HepG2 (cell line): Measurements from ENCODE around the gene SEPTIN10. TPM values are rescaled to one million over a fixed set of nuclear protein-coding genes. Genes with fewer than 3 reads are reported as not detected.

Experiments
- ATAC-seq: fragments of 200-7000 bp; cut with Tn5 transposase; 3 replicates; pipeline ENCODE4 v1.9.1; 2020; ENCODE audit warnings: mild to moderate bottlenecking, moderate library complexity
- BruUV-seq: library from RNA; stranded (reverse); fragments of 400-500 nt; replicated peaks from 2 replicates; lab custom pipeline; 2021; lab: Mats Ljungman, UMichigan
- CTCF ChIA-PET: fragments of 300-600 bp; formaldehyde crosslinking; extraction: SDS; loops from one replicate; lab custom pipeline; 2021; ENCODE audit warnings: low total read pairs, inconsistent platforms, low intra/inter-chr PET ratio; lab: Yijun Ruan, JAX
- POLR2A ChIA-PET: fragments of 350-600 bp; sonication (Branson Sonifier 250); formaldehyde crosslinking; loops from one replicate; lab custom pipeline; 2020; ENCODE audit warnings: antibody characterized with exemption, inconsistent platforms; lab: Yijun Ruan, JAX
- DNase-seq: peaks from one replicate; pipeline ENCODE4 v3.0.0-alpha.2; 2015; ENCODE audit warnings: low spot score
- FAIRE-seq: peaks from 3 replicates; lab custom pipeline; 2011; peaks lifted over from hg19 to GRCh38; lab: Jason Lieb, UNC
- H2AFZ ChIP-seq: one replicate; pipeline ENCODE4 v1.6.1; 2011; ENCODE audit warnings: low read length, inconsistent platforms
- H3K27ac ChIP-seq: fragments of 300-600 bp; 3 replicates; pipeline ENCODE4 v1.8.0; 2011; ENCODE audit warnings: mixed run types, mild to moderate bottlenecking, mixed read lengths, low read length, inconsistent platforms; ENCODE audit not compliant: insufficient read depth; ENCODE audit errors: extremely low read length
- H3K27me3 ChIP-seq, 2 experiments: fragments of 200-600 bp in 1 of 2; 2 replicates in 1 of 2; 3 replicates in 1 of 2; pipeline versions ENCODE4 v1.6.0 to v1.8.0; 2011; ENCODE audit warnings: low read length in 2 of 2, mild to moderate bottlenecking in 2 of 2, moderate library complexity in 2 of 2, inconsistent platforms in 1 of 2; ENCODE audit not compliant: insufficient read depth in 2 of 2, control insufficient read depth in 1 of 2
- H3K36me3 ChIP-seq, 2 experiments: fragments of 200-600 bp in 1 of 2; replicated peaks in 1 of 2; 2 replicates in 1 of 2; 3 replicates in 1 of 2; pipeline versions ENCODE4 v1.5.1 to v1.8.0; 2011; ENCODE audit warnings: low read length in 2 of 2, inconsistent platforms in 1 of 2; ENCODE audit not compliant: insufficient read depth in 2 of 2, control insufficient read depth in 1 of 2
- H3K4me1 ChIP-seq: 2 replicates; pipeline ENCODE4 v1.5.1; 2012; ENCODE audit warnings: low read length, inconsistent platforms; ENCODE audit not compliant: insufficient read depth
- H3K4me2 ChIP-seq: 2 replicates; pipeline ENCODE4 v1.6.0; 2011; ENCODE audit warnings: low read depth, low read length, inconsistent platforms
- H3K4me3 ChIP-seq, 3 experiments: fragments of 200-600 bp in 1 of 3; sonication (generic), shearing (Covaris generic) in 1 of 3; replicated peaks in 1 of 3; 2 replicates each; pipeline ENCODE4 v1.5.1; 2011 to 2016; ENCODE audit warnings: low read length in 3 of 3, inconsistent platforms in 2 of 3, low read depth in 2 of 3, mild to moderate bottlenecking in 2 of 3, control low read depth in 1 of 3, mixed read lengths in 1 of 3; ENCODE audit not compliant: insufficient read depth in 1 of 3
- H3K79me2 ChIP-seq: one replicate; pipeline ENCODE4 v1.6.1; 2011; ENCODE audit warnings: low read length, inconsistent platforms; ENCODE audit not compliant: insufficient read depth
- H3K9ac ChIP-seq: 2 replicates; pipeline ENCODE4 v1.6.0; 2011; ENCODE audit warnings: mild to moderate bottlenecking, low read depth, low read length, inconsistent platforms; ENCODE audit not compliant: insufficient read depth
- H3K9me3 ChIP-seq: 2 replicates; pipeline ENCODE4 v1.5.1; 2012; ENCODE audit warnings: mild to moderate bottlenecking, low read length
- H4K20me1 ChIP-seq: 2 replicates; pipeline ENCODE4 v1.6.0; 2011; ENCODE audit warnings: inconsistent platforms, mild to moderate bottlenecking, low read length, moderate library complexity; ENCODE audit not compliant: insufficient read depth
- DNMT1 ChIP-seq: sonication (generic); formaldehyde crosslinking; IDR thresholded peaks from 2 replicates; pipeline ENCODE4 v1.5.1; 2020; ENCODE audit warnings: mild to moderate bottlenecking, missing genetic modification reagents
- HNRNPK ChIP-seq: fragments of 200-400 bp; formaldehyde crosslinking; IDR thresholded peaks from 2 replicates; pipeline ENCODE4 v1.6.1; 2018; ENCODE audit warnings: low read length, low read depth, moderate library complexity, mild to moderate bottlenecking; ENCODE audit not compliant: poor library complexity, severe bottlenecking
- JUN ChIP-seq: sonication (generic); formaldehyde crosslinking; IDR thresholded peaks from 2 replicates; pipeline ENCODE4 v1.4.0; 2020; ENCODE audit warnings: mild to moderate bottlenecking, missing genetic modification reagents
- RBAK ChIP-seq: sonication (generic); formaldehyde crosslinking; IDR thresholded peaks from 2 replicates; pipeline ENCODE4 v1.5.1; 2020; ENCODE audit warnings: mild to moderate bottlenecking, missing genetic modification reagents
- SKI ChIP-seq: fragments of 450-650 bp; IDR thresholded peaks from one replicate; pipeline ENCODE4 v1.6.1; 2018; ENCODE audit warnings: mild to moderate bottlenecking; ENCODE audit not compliant: partially characterized antibody
- SMAD3 ChIP-seq: sonication (generic); formaldehyde crosslinking; IDR thresholded peaks from 2 replicates; pipeline ENCODE4 v1.4.0; 2020; ENCODE audit warnings: missing genetic modification reagents
- SMARCE1 ChIP-seq: fragments of 450-650 bp; IDR thresholded peaks from 2 replicates; pipeline ENCODE4 v1.6.1; 2017; ENCODE audit warnings: borderline replicate concordance
- SNAI1 ChIP-seq: sonication (generic); formaldehyde crosslinking; IDR thresholded peaks from 2 replicates; pipeline ENCODE4 v1.5.0; 2020; ENCODE audit warnings: mild to moderate bottlenecking, missing genetic modification reagents, borderline replicate concordance
- ZBTB1 ChIP-seq: sonication (generic); formaldehyde crosslinking; IDR thresholded peaks from 2 replicates; pipeline ENCODE4 v1.4.0; 2020; ENCODE audit warnings: missing genetic modification reagents, borderline replicate concordance
- ZBTB20 ChIP-seq: sonication (generic); formaldehyde crosslinking; IDR thresholded peaks from 2 replicates; pipeline ENCODE4 v1.8.1; 2023; ENCODE audit warnings: missing genetic modification reagents, low read depth, mild to moderate bottlenecking, borderline replicate concordance
- ZNF317 ChIP-seq: sonication (generic); formaldehyde crosslinking; IDR thresholded peaks from 2 replicates; pipeline ENCODE4 v1.5.0; 2020; ENCODE audit warnings: mild to moderate bottlenecking, missing genetic modification reagents
- ZNF850 ChIP-seq: sonication (generic); formaldehyde crosslinking; conservative IDR thresholded peaks from 2 replicates; pipeline ENCODE4 v1.9.0; 2021; ENCODE audit warnings: mild to moderate bottlenecking, missing genetic modification reagents
- ZSCAN12 ChIP-seq: sonication (generic); formaldehyde crosslinking; IDR thresholded peaks from 2 replicates; pipeline ENCODE4 v1.9.0; 2021; ENCODE audit warnings: mild to moderate bottlenecking, missing genetic modification reagents
- WGBS: methylation state at CpG from one replicate; pipeline ENCODE4 v1.1.6; 2017; ENCODE audit warnings: low lambda C conversion rate; 5-methylcytosine and 5-hydroxymethylcytosine counted together
- in situ Hi-C: cut with HindIII; loops from 2 replicates; pipeline ENCODE4 v1.10.0; 2017; ENCODE audit warnings: low pct_unique_long_range_greater_than_20kb; ENCODE audit not compliant: extremely low pct_ligation_motif_present
- intact Hi-C: fragments of 100-400 bp; cut with micrococcal nuclease; formaldehyde crosslinking; loops from one replicate; pipeline ENCODE4 v1.10.0; 2022; ENCODE audit not compliant: unreplicated experiment
- polyA plus RNA-seq, 8 experiments: library from polyadenylated mRNA; depleted of rRNA in 3 of 8; stranded (reverse) in 7 of 8; unstranded in 1 of 8; fragments of >200 nt; fragmentation: Illumina TruSeq in 4 of 8; extraction: Trizol in 4 of 8; gene quantifications; 2 replicates each; pipeline versions ENCODE4 v1.2.1 to v1.2.3, GENCODE V29; 2011 to 2016; ENCODE audit warnings: low read depth in 4 of 8, missing spikeins in 1 of 8, mixed read lengths in 1 of 8; ENCODE audit not compliant: insufficient read depth in 1 of 8
- total RNA-seq, 5 experiments: library from RNA; depleted of rRNA; stranded (reverse); fragments of >200 nt; fragmentation: Illumina TruSeq; extraction: Trizol; gene quantifications; 2 replicates each; pipeline ENCODE4 v1.2.3, GENCODE V29; 2016; ENCODE audit warnings: low read depth in 1 of 5
- TF ChIP-seq, protein P1 (sequence below): IDR thresholded peaks from 2 replicates; pipeline ENCODE4 v1.6.1; 2016; ENCODE audit warnings: control low read depth
- TF ChIP-seq, protein P2 (sequence below): sonication (generic); formaldehyde crosslinking; IDR thresholded peaks from 2 replicates; pipeline ENCODE4 v1.5.1; 2020; ENCODE audit warnings: mild to moderate bottlenecking, moderate library complexity, missing genetic modification reagents
- TF ChIP-seq, protein P3 (sequence below): sonication (generic); formaldehyde crosslinking; IDR thresholded peaks from 2 replicates; pipeline ENCODE4 v1.5.0; 2020; ENCODE audit warnings: mild to moderate bottlenecking, missing genetic modification reagents, moderate library complexity
- TF ChIP-seq, protein P4 (sequence below): sonication (generic); formaldehyde crosslinking; IDR thresholded peaks from 2 replicates; pipeline ENCODE4 v1.8.0; 2022; ENCODE audit warnings: missing genetic modification reagents, mild to moderate bottlenecking, moderate library complexity, borderline replicate concordance

Gene SEPTIN10
- total and polyA plus RNA-seq, 2 of the 13 experiments (the other 11 are each of a cell fraction or from before 2014, with no cell fraction given): 45.8 to 67.5 TPM

DNA sequence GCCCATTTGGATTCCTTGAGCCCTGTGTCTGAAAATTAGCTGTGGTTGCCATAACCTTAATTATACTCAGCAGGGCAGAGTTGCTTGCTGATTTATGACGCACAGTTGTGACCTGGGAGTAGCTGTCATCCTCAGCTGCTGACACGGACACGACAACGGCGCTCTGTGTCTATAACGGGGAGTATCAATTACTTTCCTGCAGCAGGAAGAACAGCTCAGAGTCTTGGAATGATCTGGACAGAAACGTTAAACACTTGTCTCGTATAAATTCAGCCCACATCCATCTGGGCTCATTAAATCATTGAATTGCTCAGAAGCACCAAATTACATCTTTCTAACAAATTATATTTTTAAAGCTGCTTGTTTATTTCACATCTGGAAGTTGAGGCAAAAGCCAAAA lies 116.3 kb downstream of the SEPTIN10 start:
- 41% methylated on average over 8 of the region's 8 CpGs for whole genome bisulfite sequencing
- ChIA-PET POLR2A (no interaction called here), CTCF (no interaction called here)
- Histone ChIP-seq H3K4me1 (no peaks in the 10 kb centered on the region), H4K20me1 (no peaks in the 10 kb centered on the region), H3K9ac (no peak overlapping the region), H2AFZ (no peak overlapping the region), H3K36me3 (no peaks in the 10 kb centered on the region), H3K79me2 (no peaks in the 10 kb centered on the region), H3K4me3 (no peak overlapping the region), H3K27me3 (peaks cover 1 to 4% of the 10 kb centered on the region in 2 experiments; a peak in 2 of 5 replicates), H3K9me3 (no peaks in the 10 kb centered on the region), H3K27ac (no peak overlapping the region), H3K4me2 (no peak overlapping the region)
- intact Hi-C loops: no loop called here
- DNase-seq: no peak
- BruUV-seq: no TSS peak
- no peak for ATAC-seq
- TF ChIP-seq DNMT1 (CRISPR knock-in tag): no peak
- no peak for TF ChIP-seq SMAD3
- no peak for TF ChIP-seq SKI
- no peak for TF ChIP-seq HNRNPK
- no peak for TF ChIP-seq SNAI1 (CRISPR knock-in tag)
- TF ChIP-seq, protein P1, sequence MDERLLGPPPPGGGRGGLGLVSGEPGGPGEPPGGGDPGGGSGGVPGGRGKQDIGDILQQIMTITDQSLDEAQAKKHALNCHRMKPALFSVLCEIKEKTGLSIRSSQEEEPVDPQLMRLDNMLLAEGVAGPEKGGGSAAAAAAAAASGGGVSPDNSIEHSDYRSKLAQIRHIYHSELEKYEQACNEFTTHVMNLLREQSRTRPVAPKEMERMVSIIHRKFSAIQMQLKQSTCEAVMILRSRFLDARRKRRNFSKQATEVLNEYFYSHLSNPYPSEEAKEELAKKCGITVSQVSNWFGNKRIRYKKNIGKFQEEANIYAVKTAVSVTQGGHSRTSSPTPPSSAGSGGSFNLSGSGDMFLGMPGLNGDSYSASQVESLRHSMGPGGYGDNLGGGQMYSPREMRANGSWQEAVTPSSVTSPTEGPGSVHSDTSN (CRISPR knock-in tag): no peak
- TF ChIP-seq, protein P2, sequence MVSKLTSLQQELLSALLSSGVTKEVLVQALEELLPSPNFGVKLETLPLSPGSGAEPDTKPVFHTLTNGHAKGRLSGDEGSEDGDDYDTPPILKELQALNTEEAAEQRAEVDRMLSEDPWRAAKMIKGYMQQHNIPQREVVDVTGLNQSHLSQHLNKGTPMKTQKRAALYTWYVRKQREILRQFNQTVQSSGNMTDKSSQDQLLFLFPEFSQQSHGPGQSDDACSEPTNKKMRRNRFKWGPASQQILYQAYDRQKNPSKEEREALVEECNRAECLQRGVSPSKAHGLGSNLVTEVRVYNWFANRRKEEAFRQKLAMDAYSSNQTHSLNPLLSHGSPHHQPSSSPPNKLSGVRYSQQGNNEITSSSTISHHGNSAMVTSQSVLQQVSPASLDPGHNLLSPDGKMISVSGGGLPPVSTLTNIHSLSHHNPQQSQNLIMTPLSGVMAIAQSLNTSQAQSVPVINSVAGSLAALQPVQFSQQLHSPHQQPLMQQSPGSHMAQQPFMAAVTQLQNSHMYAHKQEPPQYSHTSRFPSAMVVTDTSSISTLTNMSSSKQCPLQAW (CRISPR knock-in tag): no peak
- no peak for TF ChIP-seq ZBTB20
- no peak for TF ChIP-seq JUN
- TF ChIP-seq, protein P3, sequence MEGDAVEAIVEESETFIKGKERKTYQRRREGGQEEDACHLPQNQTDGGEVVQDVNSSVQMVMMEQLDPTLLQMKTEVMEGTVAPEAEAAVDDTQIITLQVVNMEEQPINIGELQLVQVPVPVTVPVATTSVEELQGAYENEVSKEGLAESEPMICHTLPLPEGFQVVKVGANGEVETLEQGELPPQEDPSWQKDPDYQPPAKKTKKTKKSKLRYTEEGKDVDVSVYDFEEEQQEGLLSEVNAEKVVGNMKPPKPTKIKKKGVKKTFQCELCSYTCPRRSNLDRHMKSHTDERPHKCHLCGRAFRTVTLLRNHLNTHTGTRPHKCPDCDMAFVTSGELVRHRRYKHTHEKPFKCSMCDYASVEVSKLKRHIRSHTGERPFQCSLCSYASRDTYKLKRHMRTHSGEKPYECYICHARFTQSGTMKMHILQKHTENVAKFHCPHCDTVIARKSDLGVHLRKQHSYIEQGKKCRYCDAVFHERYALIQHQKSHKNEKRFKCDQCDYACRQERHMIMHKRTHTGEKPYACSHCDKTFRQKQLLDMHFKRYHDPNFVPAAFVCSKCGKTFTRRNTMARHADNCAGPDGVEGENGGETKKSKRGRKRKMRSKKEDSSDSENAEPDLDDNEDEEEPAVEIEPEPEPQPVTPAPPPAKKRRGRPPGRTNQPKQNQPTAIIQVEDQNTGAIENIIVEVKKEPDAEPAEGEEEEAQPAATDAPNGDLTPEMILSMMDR: no peak
- no peak for TF ChIP-seq ZSCAN12 (CRISPR knock-in tag)
- no peak for TF ChIP-seq ZBTB1
- TF ChIP-seq, protein P4, sequence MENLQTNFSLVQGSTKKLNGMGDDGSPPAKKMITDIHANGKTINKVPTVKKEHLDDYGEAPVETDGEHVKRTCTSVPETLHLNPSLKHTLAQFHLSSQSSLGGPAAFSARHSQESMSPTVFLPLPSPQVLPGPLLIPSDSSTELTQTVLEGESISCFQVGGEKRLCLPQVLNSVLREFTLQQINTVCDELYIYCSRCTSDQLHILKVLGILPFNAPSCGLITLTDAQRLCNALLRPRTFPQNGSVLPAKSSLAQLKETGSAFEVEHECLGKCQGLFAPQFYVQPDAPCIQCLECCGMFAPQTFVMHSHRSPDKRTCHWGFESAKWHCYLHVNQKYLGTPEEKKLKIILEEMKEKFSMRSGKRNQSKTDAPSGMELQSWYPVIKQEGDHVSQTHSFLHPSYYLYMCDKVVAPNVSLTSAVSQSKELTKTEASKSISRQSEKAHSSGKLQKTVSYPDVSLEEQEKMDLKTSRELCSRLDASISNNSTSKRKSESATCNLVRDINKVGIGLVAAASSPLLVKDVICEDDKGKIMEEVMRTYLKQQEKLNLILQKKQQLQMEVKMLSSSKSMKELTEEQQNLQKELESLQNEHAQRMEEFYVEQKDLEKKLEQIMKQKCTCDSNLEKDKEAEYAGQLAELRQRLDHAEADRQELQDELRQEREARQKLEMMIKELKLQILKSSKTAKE (CRISPR knock-in tag): no peak
- no peak for TF ChIP-seq SMARCE1
- TF ChIP-seq RBAK (CRISPR knock-in tag): no peak
- TF ChIP-seq ZNF850 (CRISPR knock-in tag): no peak
- no peak for TF ChIP-seq ZNF317 (CRISPR knock-in tag)
- no peak for FAIRE-seq
- in situ Hi-C loops: no loop called here
